Cardiac muscle cell (in vitro differentiated cells and primary cell): Measurements from ENCODE around the gene AAK1. TPM values are rescaled to one million over a fixed set of nuclear protein-coding genes. Genes with fewer than 3 reads are reported as not detected.

ENCODE experiments used
- DNase-seq, 2 donors: peaks; one replicate each; pipeline versions ENCODE4 v3.0.0 to v3.0.0-alpha.2; 2010 to 2017; ENCODE audit warnings: low read depth in 1 of 2, low spot score in 1 of 2
- H3K27ac ChIP-seq: fragments of 200-600 bp; sonication (generic); 2 replicates; pipeline ENCODE4 v1.5.1; 2016
- H3K27me3 ChIP-seq: fragments of 200-600 bp; sonication (generic); 2 replicates; pipeline ENCODE4 v1.6.0; 2016; ENCODE audit warnings: control low read depth
- H3K36me3 ChIP-seq: fragments of 200-600 bp; sonication (generic); 2 replicates; pipeline ENCODE4 v1.5.1; 2016; ENCODE audit warnings: control low read depth
- H3K4me1 ChIP-seq: fragments of 200-600 bp; sonication (generic); 2 replicates; pipeline ENCODE4 v1.8.1; 2017; ENCODE audit warnings: low read depth, mild to moderate bottlenecking, mixed run types
- H3K4me3 ChIP-seq: fragments of 200-600 bp; sonication (generic); 2 replicates; pipeline ENCODE4 v1.5.1; 2016; ENCODE audit warnings: mild to moderate bottlenecking
- H3K9me3 ChIP-seq: fragments of 200-600 bp; sonication (generic); 2 replicates; pipeline ENCODE4 v1.5.1; 2017; ENCODE audit warnings: low read depth, mild to moderate bottlenecking, control low read depth
- polyA plus RNA-seq: library from polyadenylated mRNA; unstranded; fragments of >200 nt; fragmentation: Nextera tagmentation; extraction: Ambion mirVana; gene quantifications from 2 replicates; pipeline ENCODE4 v1.2.1, GENCODE V29; 2016
- total RNA-seq: library from RNA; depleted of rRNA; stranded (reverse); fragments of >200 nt; gene quantifications from 2 replicates; pipeline ENCODE4 v1.2.3, GENCODE V29; 2016
- TF ChIP-seq, protein P1 (sequence below): IDR thresholded peaks from 2 replicates; pipeline ENCODE4 v1.5.1; 2012; ENCODE audit warnings: low read depth, mild to moderate bottlenecking, low read length

Gene AAK1
- total and polyA plus RNA-seq, 2 experiments from 2014 or later, result 50.0 to 50.3 TPM

GRCh38 chr2:69525261-69525660, 118.3 kb downstream of the AAK1 start:
- no peak for DNase-seq
- Histone ChIP-seq H3K36me3 (peaks cover 70% of the 10 kb centered on the region), H3K27me3 (no peaks in the 10 kb centered on the region), H3K27ac (no peak overlapping the region), H3K4me1 (no peaks in the 10 kb centered on the region), H3K4me3 (no peak overlapping the region), H3K9me3 (no peaks in the 10 kb centered on the region)
- TF ChIP-seq, protein P1, sequence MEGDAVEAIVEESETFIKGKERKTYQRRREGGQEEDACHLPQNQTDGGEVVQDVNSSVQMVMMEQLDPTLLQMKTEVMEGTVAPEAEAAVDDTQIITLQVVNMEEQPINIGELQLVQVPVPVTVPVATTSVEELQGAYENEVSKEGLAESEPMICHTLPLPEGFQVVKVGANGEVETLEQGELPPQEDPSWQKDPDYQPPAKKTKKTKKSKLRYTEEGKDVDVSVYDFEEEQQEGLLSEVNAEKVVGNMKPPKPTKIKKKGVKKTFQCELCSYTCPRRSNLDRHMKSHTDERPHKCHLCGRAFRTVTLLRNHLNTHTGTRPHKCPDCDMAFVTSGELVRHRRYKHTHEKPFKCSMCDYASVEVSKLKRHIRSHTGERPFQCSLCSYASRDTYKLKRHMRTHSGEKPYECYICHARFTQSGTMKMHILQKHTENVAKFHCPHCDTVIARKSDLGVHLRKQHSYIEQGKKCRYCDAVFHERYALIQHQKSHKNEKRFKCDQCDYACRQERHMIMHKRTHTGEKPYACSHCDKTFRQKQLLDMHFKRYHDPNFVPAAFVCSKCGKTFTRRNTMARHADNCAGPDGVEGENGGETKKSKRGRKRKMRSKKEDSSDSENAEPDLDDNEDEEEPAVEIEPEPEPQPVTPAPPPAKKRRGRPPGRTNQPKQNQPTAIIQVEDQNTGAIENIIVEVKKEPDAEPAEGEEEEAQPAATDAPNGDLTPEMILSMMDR, result no peak

DNA sequence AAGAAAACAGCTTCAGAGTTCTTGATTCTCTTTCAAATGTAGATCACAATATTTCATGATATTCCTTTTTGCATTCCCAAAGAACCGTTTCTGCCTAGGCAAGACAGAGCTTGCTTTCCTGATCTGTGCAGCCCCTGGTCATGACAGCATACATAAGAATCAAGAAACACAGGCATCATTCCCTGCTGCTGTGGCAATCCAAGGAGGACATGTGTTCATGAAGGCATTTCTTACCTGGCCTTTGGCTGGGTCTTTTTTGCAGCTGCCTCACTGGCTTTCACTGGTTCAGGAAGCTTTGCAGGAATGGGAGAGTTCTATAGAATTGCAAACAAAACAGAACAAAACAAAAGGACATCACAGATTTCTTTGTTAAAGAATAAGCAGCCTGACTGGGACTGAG, 118.7 kb downstream of the AAK1 start:
- Histone ChIP-seq H3K4me3 (no peak overlapping the region), H3K27ac (no peak overlapping the region), H3K36me3 (peaks cover 68% of the 10 kb centered on the region), H3K4me1 (no peaks in the 10 kb centered on the region), H3K27me3 (no peaks in the 10 kb centered on the region), H3K9me3 (no peaks in the 10 kb centered on the region)
- TF ChIP-seq, protein P1, result no peak
- no peak for DNase-seq

GRCh38 chr2:69521747-69522146, 121.8 kb downstream of the AAK1 start:
- Histone ChIP-seq H3K4me1 (no peaks in the 10 kb centered on the region), H3K9me3 (no peaks in the 10 kb centered on the region), H3K27ac (no peak overlapping the region), H3K27me3 (no peaks in the 10 kb centered on the region), H3K36me3 (peaks cover 71% of the 10 kb centered on the region), H3K4me3 (no peak overlapping the region)
- TF ChIP-seq, protein P1, result no peak
- no peak for DNase-seq

DNA sequence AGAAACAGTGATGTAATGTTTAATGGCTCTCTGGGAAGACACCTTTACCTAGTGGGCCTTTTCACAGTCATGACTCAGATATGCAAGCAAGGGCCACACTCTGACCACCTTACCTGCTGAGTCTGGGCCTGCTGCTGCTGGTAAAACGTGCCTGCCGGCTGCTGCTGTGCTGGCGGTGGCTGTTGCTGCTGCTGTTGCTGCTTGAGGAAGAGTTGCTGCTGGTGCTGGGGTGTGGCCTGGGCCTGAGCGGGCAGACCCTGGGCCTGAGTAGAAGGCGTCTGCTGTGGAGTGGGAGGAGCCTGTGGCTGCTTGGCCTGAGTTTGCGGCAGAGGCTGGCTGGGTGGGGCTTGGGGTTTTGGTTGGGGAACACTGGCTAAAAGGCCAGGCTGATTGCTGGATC, 124.7 kb downstream of the AAK1 start:
- TF ChIP-seq, protein P1, result no peak
- Histone ChIP-seq H3K27me3 (no peaks in the 10 kb centered on the region), H3K4me3 (no peak overlapping the region), H3K9me3 (no peaks in the 10 kb centered on the region), H3K36me3 (peaks cover 57% of the 10 kb centered on the region), H3K27ac (no peak overlapping the region), H3K4me1 (no peaks in the 10 kb centered on the region)
- DNase-seq, result no peak

DNA sequence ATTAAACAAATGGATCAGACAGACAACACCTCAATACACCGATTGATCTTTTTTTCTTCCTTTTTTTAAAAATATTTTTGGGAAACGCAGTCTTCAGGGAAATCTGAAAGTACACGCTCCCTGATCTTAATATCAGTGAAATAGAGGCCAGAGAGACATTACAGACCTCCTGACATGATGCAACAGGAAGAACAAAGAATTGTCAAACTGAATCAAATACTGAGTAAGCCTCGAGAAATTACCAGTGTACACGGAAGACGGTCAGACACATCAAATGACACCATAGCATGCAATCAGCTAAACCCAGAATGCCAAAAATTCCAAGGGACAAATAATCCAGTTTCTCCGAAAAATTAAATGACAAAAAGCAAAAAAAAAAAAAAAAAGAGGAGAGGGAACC, 126.1 kb downstream of the AAK1 start:
- no peak overlapping the region for H3K27ac ChIP-seq
- no peak overlapping the region for H3K4me3 ChIP-seq
- H3K27me3 ChIP-seq, result no peaks in the 10 kb centered on the region
- peak in 1 of 2 donors; percentile 12 for DNase-seq
- H3K9me3 ChIP-seq, result no peaks in the 10 kb centered on the region
- no peaks in the 10 kb centered on the region for H3K4me1 ChIP-seq
- H3K36me3 ChIP-seq, result peaks cover 57% of the 10 kb centered on the region
- TF ChIP-seq, protein P1, result no peak

DNA sequence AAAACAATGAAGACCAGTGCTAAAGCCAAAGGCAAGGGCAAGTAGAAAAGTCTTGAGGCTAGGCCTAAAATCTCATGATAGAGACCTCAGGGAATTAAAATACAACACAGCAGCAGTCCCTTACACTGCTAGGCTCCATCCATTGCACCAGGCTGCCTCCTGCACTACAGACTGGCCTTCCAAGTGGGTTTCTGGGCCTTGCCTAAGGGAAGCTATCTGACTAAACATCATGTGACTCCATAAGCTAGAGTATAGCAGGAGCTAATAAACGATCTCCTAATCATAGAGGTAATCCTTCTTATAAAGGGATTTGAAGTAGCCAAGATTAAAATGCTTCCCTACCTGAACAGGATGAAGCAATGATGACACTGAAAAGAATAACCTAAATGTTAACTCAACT, 128.7 kb downstream of the AAK1 start:
- Histone ChIP-seq H3K4me1 (no peaks in the 10 kb centered on the region), H3K27ac (no peak overlapping the region), H3K4me3 (no peak overlapping the region), H3K27me3 (no peaks in the 10 kb centered on the region), H3K36me3 (peaks cover 48% of the 10 kb centered on the region), H3K9me3 (no peaks in the 10 kb centered on the region)
- peak in 1 of 2 donors; percentile 21 for DNase-seq
- TF ChIP-seq, protein P1, result no peak
